HG03575 (cell line): ENCODE results near the gene LIN37.

Experiments
- ATAC-seq: cut with Tn5 transposase; IDR thresholded peaks from one replicate; pipeline ENCODE4 v1.9.1; 2021; ENCODE audit not compliant: unreplicated experiment, insufficient number of reproducible peaks, low FRiP score; ENCODE audit errors: extremely low read depth

LIN37 gene

GRCh38 chr19:35732540-35733179 lies 15.7 kb upstream of the LIN37 start:
- ATAC-seq, result no peak

GRCh38 chr19:35733180-35734125 lies 14.9 kb upstream of the LIN37 start:
- no peak for ATAC-seq

GRCh38 chr19:35734273-35734672 lies 14.1 kb upstream of the LIN37 start:
- no peak for ATAC-seq

- ATAC-seq, result no peak
Observed at GRCh38 chr19:35734889-35735288, 13.5 kb upstream of the LIN37 start.

GRCh38 chr19:35736913-35737886 lies 11.2 kb upstream of the LIN37 start:
- no peak for ATAC-seq

GRCh38 chr19:35738021-35738886 lies 10.1 kb upstream of the LIN37 start:
- ATAC-seq, result no peak

GRCh38 chr19:35738887-35739229 lies 9.5 kb upstream of the LIN37 start:
- no peak for ATAC-seq

GRCh38 chr19:35739275-35740107 lies 8.9 kb upstream of the LIN37 start:
- ATAC-seq, result no peak

- no peak for ATAC-seq
Observed at GRCh38 chr19:35740108-35740422, 8.3 kb upstream of the LIN37 start.

GRCh38 chr19:35740423-35741202 lies 7.8 kb upstream of the LIN37 start:
- ATAC-seq, result no peak

- no peak for ATAC-seq
Observed at GRCh38 chr19:35741203-35741515, 7.2 kb upstream of the LIN37 start.

- no peak for ATAC-seq
Observed at GRCh38 chr19:35742121-35742724, 6.2 kb upstream of the LIN37 start, which contains the start of gene IGFLR1. TSS of gene IGFLR1 (minus strand) at chr19:35742452. CDS start at chr19:35741180, 1,272 bp downstream.

- ATAC-seq, result no peak
Observed at GRCh38 chr19:35743640-35744429, 4.5 kb upstream of the LIN37 start.

GRCh38 chr19:35744430-35745327 lies 3.7 kb upstream of the LIN37 start:
- no peak for ATAC-seq
